ENCODE data around the gene RAB7A.

Gene RAB7A

DNA sequence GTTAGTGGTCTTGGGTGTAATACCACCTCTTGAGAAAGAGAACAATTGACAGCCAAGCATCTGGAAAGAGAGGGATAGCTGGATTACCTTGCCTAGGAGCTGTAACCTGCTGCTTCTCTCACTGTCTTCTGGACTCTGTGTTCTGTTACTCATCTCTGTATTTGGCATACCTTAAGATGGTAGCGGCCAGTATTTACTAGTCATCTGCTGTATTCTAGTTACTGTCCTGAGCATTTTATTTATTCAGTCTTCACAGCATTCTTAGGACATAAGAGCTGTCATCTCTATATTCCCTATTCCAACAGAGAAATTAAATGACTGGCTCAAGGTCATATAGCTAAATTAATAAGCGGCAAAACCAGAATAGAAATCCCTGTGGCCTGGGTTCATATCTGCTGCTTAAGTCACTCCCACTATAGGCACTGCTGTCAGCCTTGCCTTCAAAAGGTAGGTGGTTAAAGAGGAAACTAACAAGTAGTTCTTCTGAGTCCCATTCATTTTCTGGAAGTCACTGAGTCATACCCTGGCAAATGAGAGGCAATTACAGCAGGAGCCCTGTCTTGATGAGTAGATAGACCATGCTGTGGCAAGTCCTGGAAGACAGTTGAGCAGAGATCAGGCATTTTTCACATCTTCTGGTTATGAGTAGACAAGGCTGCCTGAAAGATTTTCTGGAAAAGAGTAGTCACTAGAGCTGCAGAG is 68.2 kb downstream of the RAB7A start:
- peak; percentile 85 for DNase-seq

DNA sequence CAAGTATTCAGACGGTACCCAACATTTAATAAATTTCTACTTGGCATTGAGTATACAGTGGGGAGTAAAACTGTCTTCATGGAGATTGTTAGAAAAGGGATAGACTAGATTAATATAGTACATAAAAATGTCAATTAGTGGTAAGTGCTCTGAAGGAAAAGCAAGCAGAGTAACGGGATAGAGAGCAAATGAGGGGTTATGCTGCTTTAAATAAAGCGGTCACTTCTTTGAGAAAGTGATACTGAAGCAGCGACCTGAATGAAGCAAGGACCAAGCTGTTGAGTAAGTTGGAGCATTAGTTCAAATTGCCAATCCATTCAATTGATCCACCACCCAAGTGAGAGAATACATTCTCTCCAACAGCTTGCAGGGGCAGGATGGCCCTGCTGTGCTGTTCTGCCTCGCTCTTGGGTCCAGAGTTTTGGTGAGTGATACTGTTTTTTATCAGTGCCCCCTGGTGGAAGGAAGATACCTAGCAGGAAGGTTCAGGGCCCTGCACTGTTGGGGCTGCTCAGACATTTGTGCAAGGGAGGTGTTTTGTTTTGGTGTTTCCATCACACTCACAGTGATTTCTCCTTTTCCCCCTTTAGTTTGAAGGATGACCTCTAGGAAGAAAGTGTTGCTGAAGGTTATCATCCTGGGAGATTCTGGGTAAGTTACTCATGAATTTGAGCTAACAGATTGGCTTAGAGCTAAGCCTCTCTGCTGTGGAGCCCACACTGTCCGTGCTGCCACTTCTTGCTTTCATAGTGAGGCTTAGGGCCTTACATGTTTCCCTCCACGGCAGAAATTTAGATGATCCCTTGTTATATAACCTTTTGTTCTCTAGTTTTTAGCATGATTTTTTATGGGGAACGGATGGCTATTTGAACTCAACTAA is 69.0 kb downstream of the RAB7A start:
- DNase-seq = peak; percentile 62

DNA sequence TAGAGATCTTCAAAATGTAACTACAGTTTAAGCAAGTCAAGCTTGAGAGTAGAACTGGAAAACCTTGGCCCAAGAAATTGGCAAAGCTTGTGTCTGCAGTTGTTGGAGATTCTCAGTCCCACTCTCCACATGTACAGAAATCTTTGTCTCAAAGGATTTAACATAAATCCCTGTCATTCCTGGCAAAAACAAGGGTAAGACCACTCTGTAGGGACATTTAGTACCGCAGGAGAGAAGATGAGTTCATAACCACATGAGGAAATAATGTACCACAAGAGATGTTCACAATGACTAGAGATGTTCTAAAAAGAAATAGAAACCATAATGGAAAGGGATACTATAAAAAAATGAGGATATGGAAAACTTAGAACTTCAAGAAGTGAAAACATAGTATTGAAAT is 73.7 kb downstream of the RAB7A start:
- no peak for DNase-seq

DNA sequence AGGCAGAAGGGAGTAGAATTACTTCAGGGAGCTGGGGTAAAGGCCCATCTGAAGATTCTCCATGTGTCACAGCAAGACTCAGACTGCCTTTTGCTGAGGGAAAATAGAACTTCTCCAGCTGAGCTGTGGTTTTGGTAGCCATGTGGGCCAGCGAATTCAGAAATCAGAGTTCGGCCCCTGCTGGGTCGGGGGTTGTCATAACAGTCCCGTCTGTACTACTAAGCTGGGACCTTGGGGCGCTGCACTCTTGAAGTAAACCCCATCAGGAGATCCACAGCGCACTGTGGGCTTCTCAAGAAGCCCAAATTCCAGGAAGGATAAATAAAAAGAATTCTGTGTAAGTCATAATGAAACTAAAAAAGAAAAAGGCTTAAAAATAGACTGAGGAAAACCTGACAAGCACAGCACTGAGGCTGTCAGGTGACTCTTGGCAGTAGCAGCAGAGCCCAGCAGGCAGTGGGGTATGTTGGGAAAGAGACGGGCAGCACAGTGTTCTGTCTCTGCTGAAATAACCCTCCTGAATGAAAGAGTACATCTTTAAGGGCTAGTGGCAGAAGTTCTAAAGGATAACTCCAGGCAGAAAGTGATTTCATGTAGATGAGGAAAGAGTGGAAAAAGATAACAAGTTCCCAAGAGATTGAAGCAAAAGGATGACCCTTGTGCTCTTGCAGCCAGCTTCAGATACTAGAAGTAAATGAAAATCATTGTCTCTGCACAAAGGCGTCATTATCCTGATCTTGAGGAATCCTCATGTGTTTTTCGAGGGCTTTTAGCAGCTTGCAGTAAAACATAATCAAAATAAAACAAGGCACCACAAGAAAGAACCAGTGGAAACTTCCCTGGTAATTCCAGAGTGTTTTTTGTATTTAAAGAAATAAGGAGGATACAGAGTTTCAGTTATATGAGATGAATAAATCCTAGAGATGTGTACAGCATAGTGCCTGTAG is 74.5 kb downstream of the RAB7A start:
- DNase-seq = no peak

DNA sequence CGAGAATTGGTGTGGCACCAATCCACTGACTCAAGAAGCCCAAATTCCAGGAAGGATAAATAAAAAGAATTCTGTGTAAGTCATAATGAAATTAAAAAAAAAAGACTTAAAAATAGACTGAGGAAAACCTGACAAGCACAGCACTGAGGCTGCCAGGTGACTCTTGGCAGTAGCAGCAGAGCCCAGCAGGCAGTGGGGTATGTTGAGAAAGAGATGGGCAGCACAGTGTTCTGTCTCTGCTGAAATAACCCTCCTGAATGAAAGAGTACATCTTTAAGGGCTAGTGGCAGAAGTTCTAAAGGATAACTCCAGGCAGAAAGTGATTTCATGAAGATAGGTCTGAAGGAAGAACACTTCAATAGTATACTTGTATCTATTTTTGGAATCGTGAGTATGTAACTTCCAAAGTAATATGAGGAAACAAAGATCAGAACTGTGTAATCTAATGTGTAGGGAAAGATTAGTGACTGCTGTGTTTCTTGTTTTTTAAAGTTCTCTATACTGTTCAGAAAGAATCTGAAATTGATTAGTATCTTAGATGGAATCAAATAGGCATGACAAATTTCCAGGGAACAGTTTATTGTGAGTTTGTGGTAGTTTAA is 75.9 kb downstream of the RAB7A start:
- no peak for DNase-seq

DNA sequence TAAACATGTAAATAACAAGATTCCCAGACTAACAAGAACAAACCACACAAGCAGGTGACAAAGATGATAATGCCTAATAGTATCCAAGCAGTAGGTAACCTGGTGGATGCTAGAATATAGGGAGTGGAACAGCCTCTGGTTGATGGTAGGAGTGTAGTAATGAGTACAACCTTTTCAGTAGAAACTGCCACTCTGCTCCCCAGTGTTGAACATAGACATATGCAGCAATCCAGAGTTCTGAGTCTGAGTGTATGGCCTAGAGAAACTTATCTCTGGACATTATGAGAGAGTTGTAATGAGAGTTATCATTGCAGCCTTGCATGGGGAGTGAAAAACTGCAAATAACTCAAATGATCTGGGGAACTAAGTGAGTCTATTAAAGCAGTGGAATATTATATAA is 77.3 kb downstream of the RAB7A start:
- DNase-seq = no peak

DNA sequence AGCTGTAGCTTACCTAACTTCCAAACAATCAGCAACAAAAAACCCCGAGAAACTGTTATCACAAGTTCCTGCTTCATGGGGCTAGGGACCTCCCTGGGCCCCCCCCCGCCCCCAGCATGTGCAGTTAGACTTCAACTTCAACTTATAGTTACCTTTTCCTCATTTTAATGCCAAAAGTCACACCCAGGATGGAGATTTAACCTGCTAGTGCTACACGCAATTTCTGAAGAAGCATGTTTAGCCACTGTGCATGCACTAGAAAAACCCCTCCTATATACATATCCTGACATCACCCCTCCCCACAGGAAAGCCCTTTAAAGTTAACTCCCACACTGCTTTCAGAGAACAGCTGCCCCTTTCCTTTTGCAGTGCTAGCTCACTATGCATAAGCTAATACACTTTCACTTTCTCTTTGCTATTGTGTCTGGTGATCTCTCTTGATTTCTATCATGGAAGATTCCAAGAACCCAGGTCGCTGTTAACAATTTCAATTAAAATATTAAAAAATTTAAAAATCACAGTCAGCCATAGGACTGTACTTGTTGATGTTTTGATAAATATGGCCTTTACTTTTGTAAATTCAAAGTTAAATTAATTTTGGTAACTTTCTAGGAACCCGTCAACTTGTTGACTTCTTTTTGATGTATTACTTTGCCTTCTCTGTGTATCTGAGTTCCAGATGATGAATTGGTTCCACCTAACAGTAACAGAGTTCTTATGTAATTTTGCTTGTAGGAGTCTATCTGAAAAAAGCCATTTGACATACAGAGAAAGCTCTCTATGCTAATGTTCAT is 78.2 kb downstream of the RAB7A start:
- DNase-seq = peak; percentile 26

DNA sequence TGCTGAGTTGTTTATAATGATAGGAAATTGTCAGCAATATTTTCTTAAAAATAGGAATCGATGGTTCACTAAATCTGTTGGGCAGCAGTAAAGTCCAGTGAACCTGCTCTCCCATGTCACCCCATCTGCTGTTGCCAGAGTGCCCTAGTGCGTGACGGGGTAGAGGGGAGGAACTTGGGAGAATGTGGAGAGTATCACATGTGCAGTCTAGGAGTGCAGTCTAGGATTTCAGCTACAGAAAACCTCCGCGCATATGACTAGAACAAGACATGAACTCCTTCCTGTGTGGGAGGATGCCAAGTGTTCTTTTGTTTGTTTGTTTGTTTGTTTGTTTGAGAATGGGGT is 78.8 kb downstream of the RAB7A start:
- DNase-seq = no peak

DNA sequence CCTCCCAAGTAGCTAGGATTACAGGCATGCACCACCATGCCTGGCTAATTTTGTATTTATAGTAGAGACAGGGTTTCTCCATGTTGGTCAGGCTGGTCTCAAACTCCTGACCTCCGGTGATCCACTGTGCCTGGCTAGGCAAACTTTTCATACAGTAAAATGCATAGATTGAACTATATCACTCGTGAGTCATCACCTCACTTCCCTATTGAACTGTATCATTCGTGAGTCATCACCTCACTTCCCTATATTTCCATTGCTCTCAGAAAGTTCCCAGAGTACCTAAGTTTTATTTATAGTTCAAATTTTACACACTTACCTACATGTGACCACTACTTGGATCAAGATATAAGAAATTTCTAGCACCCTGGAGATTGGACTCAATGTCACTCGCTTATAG is 79.8 kb downstream of the RAB7A start:
- peak; percentile 52 for DNase-seq

DNA sequence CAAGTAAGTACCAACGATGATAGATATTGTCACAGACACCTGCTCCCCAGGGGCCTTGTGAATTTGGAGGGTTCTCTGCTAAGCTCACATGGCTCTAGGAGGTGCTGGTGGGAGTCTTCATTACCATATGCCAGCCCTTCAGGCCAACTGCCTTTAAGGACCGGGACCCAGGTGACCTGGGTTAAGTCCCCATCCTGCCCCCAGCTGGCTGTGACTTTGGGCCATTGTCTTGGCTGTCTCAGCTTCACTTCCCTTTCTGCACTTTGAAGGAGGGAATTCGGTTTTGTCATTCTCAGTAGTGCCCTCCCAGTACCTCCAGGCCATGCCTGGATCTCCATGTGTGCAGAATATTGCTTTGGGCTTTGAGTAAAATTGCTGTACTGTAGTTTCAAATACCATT is 80.6 kb downstream of the RAB7A start:
- DNase-seq = no peak

DNA sequence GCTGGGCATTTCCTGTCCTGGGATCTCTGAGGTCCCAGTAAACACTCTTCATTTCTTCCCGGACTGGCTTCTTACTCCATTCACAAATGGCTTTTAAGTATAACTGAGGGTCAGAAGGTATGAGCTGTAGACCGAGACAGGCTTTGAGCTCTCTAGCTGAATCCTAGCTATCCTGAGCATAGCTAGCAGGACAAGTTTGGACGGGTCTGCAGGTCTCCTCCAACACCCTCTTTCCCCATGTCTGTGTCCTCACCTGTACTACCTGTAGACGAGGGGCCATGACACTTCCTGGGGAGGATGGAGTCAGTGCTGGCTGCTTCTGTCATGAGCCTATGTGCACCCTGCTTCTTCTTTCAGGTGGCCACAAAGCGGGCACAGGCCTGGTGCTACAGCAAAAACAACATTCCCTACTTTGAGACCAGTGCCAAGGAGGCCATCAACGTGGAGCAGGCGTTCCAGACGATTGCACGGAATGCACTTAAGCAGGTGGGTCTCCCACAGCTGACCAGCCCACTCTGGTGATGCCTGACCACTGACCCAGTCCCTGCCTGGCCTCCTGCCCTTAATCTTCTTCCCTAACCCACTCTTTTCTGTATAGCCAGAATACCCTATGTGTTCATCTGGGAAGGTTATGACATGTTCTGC is 81.3 kb downstream of the RAB7A start:
- DNase-seq = no peak

DNA sequence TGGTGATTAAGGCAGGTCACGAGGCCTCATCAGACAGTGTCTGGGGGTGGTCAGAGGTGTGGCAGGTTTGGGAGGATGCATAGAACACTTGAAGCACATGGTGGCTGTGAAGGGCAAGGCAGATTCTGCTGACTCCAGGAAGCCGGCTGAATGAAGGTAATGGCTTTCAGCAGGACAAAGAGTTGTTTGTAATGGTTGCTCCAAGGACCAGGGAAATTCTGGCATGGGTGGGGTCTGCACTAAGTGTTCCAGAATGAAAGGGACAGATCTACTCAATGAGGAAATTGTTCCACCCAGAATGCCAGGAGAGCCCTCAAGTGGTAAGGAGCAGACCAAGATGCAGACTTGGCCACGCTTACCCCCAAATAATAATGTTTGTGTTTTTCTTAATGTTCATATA is 82.7 kb downstream of the RAB7A start:
- DNase-seq = no peak

DNA sequence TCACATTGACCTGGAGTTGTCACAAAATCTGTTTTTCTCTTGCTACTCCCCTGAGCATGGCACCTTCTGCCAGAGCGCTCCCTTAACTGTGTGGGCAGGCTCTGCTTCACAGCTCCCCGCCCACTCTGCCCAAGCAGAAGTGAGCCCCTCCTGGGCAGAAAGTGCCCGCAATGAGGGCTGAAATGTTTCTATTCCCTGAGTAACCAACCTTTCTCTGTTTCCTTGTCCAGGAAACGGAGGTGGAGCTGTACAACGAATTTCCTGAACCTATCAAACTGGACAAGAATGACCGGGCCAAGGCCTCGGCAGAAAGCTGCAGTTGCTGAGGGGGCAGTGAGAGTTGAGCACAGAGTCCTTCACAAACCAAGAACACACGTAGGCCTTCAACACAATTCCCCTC is 87.1 kb downstream of the RAB7A start:
- DNase-seq = no peak

DNA sequence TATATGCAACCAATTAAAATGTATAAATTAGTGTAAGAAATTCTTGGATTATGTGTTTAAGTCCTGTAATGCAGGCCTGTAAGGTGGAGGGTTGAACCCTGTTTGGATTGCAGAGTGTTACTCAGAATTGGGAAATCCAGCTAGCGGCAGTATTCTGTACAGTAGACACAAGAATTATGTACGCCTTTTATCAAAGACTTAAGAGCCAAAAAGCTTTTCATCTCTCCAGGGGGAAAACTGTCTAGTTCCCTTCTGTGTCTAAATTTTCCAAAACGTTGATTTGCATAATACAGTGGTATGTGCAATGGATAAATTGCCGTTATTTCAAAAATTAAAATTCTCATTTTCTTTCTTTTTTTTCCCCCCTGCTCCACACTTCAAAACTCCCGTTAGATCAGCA is 88.1 kb downstream of the RAB7A start:
- DNase-seq = no peak

DNA sequence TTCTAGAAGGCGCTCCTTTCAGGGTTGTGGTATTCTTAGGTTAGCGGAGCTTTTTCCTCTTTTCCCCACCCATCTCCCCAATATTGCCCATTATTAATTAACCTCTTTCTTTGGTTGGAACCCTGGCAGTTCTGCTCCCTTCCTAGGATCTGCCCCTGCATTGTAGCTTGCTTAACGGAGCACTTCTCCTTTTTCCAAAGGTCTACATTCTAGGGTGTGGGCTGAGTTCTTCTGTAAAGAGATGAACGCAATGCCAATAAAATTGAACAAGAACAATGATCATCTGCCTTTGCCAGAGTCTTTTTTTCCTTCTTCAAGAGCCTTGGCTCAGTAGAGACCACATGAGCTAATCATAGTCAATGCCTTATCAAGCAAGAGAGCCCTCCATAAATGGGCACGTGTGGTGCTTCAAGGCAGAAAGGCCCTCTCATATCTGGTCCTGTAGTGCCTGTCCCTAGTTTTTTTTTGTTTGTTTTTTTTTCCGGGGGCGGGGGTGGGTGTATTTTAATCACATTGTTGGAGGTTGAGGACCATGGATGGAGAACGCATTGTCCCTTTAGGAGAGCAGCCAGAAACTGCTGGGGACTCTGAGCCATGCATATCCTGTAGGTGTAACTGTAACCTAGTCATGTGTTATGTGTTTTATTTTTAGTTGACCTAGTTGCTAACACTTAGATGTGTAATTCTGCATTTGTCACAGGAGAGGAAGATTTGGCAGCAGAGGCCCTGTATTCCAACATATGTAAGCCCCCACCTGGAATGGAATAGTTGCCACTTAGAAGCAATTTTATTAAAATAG is 88.7 kb downstream of the RAB7A start:
- DNase-seq = no peak

DNA sequence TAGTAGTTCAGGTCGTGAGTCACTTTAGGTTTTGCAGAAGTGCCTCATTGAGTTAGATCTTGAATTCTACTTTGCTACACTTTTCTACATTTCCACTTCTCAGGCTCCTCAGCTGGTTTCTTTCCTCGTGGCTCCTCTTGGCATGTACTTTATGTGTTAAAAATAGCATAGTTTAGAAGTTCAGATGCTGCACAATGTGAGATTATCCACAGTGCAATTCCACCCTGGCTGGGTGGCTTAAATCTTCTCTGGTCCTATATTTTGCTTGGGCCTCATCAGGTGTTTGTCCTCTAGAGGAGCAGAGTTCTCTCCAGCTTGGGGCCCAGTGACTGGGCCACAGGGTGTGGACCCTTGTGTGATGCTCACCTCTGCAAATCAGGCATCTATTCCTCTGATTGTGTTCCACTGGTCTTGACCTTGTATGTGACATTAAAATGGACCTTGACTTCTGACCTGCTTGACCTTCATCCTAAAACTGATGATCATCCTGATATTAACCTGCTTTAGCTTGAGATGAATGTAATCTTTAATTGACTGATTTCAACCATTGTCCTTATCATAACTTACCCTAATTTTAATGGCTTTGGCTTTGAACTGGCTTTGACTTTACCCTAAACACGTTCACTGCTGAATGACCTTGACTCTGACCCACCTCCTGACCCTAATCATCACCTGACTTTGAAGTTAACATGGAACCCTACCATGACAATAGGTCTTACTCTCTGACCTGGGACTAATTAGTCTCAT is 89.5 kb downstream of the RAB7A start:
- DNase-seq = no peak

DNA sequence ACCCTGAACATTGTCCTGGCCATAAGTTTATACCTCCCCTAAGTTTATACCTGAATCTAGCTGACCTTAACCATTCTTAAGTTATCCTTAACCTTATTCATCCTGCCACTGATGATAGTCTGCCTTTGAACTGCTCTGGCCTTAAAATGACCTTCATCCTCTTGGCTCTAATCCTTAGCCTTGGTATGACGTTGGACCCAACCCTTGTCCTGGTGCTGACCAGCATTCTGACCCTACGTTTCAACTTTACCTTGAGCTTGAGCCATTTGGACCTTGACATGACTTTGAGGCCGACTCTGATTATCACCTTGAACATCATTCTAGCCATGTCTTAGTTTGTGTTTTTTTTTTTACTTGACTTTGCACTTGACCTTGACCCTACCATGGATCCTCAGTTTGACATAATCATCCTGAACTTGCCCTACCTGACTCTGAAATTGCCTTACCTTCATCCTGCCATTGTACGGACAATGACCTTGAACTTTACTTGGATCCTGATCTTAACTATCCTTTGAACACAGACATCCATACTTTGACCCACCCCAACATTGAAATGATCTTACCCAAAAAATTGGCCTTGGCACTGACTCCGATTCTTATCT is 92.3 kb downstream of the RAB7A start:
- no peak for DNase-seq

DNA sequence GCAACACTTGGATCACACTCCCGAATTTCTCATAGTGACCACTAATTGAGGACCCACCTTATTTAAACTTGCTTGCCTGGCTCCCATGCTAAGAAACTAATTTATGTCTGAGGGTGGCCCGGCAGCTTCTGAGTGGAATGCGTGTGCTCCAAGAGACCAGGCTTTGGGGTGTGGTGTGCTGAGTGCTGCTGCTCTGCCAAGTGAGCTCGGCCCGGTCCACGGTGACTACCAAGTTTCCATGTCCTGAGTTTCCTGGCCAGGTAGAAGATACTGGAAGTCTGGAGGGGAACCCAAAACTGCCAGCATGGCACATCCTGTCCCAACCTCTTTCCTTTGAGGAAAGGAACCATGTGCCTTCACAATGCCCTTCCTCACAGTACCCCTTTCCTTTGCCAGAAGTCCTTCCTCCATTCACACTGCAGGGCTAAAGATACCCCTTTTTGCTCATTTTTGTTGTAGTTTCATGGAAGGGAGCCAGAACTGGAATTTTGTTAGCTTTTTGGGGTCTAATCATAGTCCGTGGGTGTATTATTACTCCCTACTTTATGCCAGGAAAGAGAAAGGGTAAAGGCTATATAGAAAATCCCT is 94.4 kb downstream of the RAB7A start:
- DNase-seq = no peak

DNA sequence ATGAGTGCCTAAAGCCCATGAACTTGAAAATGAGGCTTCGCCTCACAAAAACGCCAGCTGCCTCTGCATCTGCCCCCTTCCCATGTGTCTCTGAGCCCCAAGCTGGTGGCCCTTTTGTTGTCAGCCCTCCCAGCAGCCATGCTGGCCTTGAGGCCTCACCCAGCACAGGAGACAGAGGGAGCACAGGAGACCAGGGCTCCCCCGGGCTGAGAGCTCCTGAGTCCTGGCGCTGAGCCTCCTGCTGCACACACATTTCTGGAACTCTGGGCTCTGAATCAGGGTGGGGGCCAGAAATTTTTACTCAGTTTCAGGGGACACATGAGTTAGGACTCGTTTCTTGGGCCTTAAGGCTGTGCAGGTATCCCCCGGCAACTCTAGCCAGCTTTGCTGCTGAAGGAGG is 97.0 kb downstream of the RAB7A start:
- DNase-seq = no peak

Data from fibroblast of upper back skin (primary cell).